KMS-11 (cell line): ENCODE data around the gene WDR73.
"Not testable (repeated sequence)": the region's sequence is repeated elsewhere in the genome, so short reads cannot be mapped to it uniquely, and the experiment has no call there.

Source experiments
- H2AFZ ChIP-seq: fragments of 200-600 bp; sonication (generic); 2 replicates; pipeline ENCODE4 v1.6.1; 2016; ENCODE audit warnings: antibody characterized with exemption, mixed run types, low read depth
- H3K27ac ChIP-seq: fragments of 200-600 bp; sonication (generic); 2 replicates; pipeline ENCODE4 v1.6.1; 2016; ENCODE audit warnings: mild to moderate bottlenecking, mixed run types
- H3K27me3 ChIP-seq: fragments of 200-600 bp; sonication (generic); 2 replicates; pipeline ENCODE4 v1.6.1; 2017; ENCODE audit warnings: mild to moderate bottlenecking, low read depth, mixed run types, moderate library complexity; ENCODE audit not compliant: insufficient read depth
- H3K36me3 ChIP-seq: fragments of 200-600 bp; sonication (generic); 2 replicates; pipeline ENCODE4 v1.6.1; 2017; ENCODE audit warnings: mild to moderate bottlenecking, mixed run types; ENCODE audit not compliant: insufficient read depth
- H3K4me1 ChIP-seq: fragments of 200-600 bp; sonication (generic); 2 replicates; pipeline ENCODE4 v1.6.1; 2016; ENCODE audit warnings: mild to moderate bottlenecking, low read depth, mixed run types; ENCODE audit not compliant: poor library complexity, severe bottlenecking
- H3K4me2 ChIP-seq: fragments of 200-600 bp; sonication (generic); 2 replicates; pipeline ENCODE4 v1.7.0; 2016; ENCODE audit warnings: mild to moderate bottlenecking, mixed run types
- H3K4me3 ChIP-seq: fragments of 200-600 bp; sonication (generic); IDR thresholded peaks from 2 replicates; pipeline ENCODE4 v1.6.1; 2017; ENCODE audit warnings: low read depth, low read length, mixed read lengths; ENCODE audit not compliant: insufficient read depth
- H3K79me2 ChIP-seq: fragments of 200-600 bp; sonication (generic); 2 replicates; pipeline ENCODE4 v1.6.1; 2016; ENCODE audit warnings: low read depth, mixed run types; ENCODE audit not compliant: insufficient read depth
- H3K9ac ChIP-seq: fragments of 200-600 bp; sonication (generic); 2 replicates; pipeline ENCODE4 v1.6.1; 2016; ENCODE audit warnings: mild to moderate bottlenecking, mixed run types
- H4K20me1 ChIP-seq: fragments of 200-600 bp; sonication (generic); 2 replicates; pipeline ENCODE4 v1.6.1; 2016; ENCODE audit warnings: mild to moderate bottlenecking, mixed run types; ENCODE audit not compliant: insufficient read depth
- CTCF ChIP-seq: fragments of 200-600 bp; sonication (generic); conservative IDR thresholded peaks from 2 replicates; pipeline ENCODE4 v1.6.1; 2017; ENCODE audit warnings: low read depth, mild to moderate bottlenecking, antibody characterized with exemption, low read length, moderate library complexity, mixed read lengths

The WDR73 gene

GRCh38 chr15:84697236-84697990 is 43.3 kb upstream of the WDR73 start:
- Histone ChIP-seq H3K27ac (no peak overlapping the region; the same call in 1 of the 2 replicates), H3K4me2 (no peak overlapping the region; the same call in 1 of the 2 replicates), H4K20me1 (peaks cover 3% of the 10 kb centered on the region)

GRCh38 chr15:84696757-84697156 is 42.7 kb upstream of the WDR73 start:
- Histone ChIP-seq H3K27ac (no peak overlapping the region), H2AFZ (no peak overlapping the region), H3K4me3 (no peak overlapping the region), H3K4me2 (no peak overlapping the region), H3K36me3 (no peaks in the 10 kb centered on the region), H3K27me3 (no peaks in the 10 kb centered on the region), H3K79me2 (peaks cover 96% of the 10 kb centered on the region), H3K9ac (no peak overlapping the region), H4K20me1 (peaks cover 3% of the 10 kb centered on the region), H3K4me1 (peaks cover 26% of the 10 kb centered on the region)
- no peak for TF ChIP-seq CTCF

More at GRCh38 chr15:84697236-84697990, 43.3 kb upstream of the WDR73 start:
- H3K36me3 ChIP-seq = no peaks in the 10 kb centered on the region
- no peak overlapping the region for H3K9ac ChIP-seq
- TF ChIP-seq CTCF = no peak
- H2AFZ ChIP-seq = no peak overlapping the region
- H3K4me3 ChIP-seq = no peak overlapping the region
- H3K27me3 ChIP-seq = no peaks in the 10 kb centered on the region
- H3K4me1 ChIP-seq = peaks cover 26% of the 10 kb centered on the region
- peaks cover 96% of the 10 kb centered on the region for H3K79me2 ChIP-seq

GRCh38 chr15:84690342-84690741 is 36.3 kb upstream of the WDR73 start:
- no peaks in the 10 kb centered on the region for H3K36me3 ChIP-seq
- H3K4me3 ChIP-seq = no peak overlapping the region
- H3K4me2 ChIP-seq = no peak overlapping the region
- H3K9ac ChIP-seq = no peak overlapping the region
- no peaks in the 10 kb centered on the region for H3K27me3 ChIP-seq
- no peak overlapping the region for H3K27ac ChIP-seq
- peaks cover 40% of the 10 kb centered on the region for H3K79me2 ChIP-seq
- no peaks in the 10 kb centered on the region for H3K4me1 ChIP-seq
- no peak for TF ChIP-seq CTCF
- H2AFZ ChIP-seq = no peak overlapping the region
- H4K20me1 ChIP-seq = no peaks in the 10 kb centered on the region; the same call in 1 of the 2 replicates

- H3K4me3 ChIP-seq = no peak overlapping the region
- H3K4me2 ChIP-seq = no peak overlapping the region
- H4K20me1 ChIP-seq = no peaks in the 10 kb centered on the region; the same call in 1 of the 2 replicates
- no peak overlapping the region for H3K27ac ChIP-seq
- no peaks in the 10 kb centered on the region for H3K27me3 ChIP-seq
- no peaks in the 10 kb centered on the region for H3K4me1 ChIP-seq
- peaks cover 36% of the 10 kb centered on the region for H3K79me2 ChIP-seq
- H3K9ac ChIP-seq = no peak overlapping the region
- no peaks in the 10 kb centered on the region for H3K36me3 ChIP-seq
- no peak for TF ChIP-seq CTCF
- H2AFZ ChIP-seq = no peak overlapping the region
These were observed 35.8 kb upstream of the WDR73 start for GRCh38 chr15:84689858-84690257.

GRCh38 chr15:84686446-84686845 is 32.4 kb upstream of the WDR73 start:
- H3K27me3 ChIP-seq, H3K4me1 ChIP-seq, H3K4me3 ChIP-seq, H3K79me2 ChIP-seq, H2AFZ ChIP-seq, H3K36me3 ChIP-seq, H3K4me2 ChIP-seq, H3K9ac ChIP-seq, H3K27ac ChIP-seq, H4K20me1 ChIP-seq: not testable (repeated sequence)
